Stimulated activated CD4-positive, alpha-beta T cell treated with anti-CD3 and anti-CD28 coated beads, TNF-alpha, amount 100 ng/mL, for 48 hours (primary cell): ENCODE results near the gene CATSPERB.
"Not testable (repeated sequence)": the region's sequence is repeated elsewhere in the genome, so short reads cannot be mapped to it uniquely, and the experiment has no call there.

Experiments
- DNase-seq, 3 donors: peaks; one replicate each; pipeline ENCODE4 v3.0.0-alpha.2; 2020; ENCODE audit warnings: low read depth in 3 of 3

CATSPERB gene

DNA sequence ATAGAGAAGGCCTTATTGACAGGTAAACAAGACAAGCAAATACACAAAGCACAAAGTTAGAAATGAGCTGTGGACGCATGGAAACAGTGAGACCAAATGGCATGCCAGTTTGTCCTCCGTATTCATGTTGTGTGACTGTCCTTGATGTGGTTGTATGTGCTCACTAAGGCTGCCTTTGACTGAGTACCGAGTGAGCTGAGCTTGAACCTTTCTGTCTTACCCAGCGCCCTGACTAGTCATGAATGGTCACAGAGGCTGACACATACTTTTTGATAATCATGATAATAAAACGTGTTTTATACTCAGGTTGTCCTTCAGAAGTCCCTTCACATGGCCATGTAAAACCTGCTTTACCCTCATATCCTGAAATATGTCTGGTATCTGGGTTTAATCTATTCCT, 553 bp upstream of the CATSPERB start:
- no peak for DNase-seq

DNA sequence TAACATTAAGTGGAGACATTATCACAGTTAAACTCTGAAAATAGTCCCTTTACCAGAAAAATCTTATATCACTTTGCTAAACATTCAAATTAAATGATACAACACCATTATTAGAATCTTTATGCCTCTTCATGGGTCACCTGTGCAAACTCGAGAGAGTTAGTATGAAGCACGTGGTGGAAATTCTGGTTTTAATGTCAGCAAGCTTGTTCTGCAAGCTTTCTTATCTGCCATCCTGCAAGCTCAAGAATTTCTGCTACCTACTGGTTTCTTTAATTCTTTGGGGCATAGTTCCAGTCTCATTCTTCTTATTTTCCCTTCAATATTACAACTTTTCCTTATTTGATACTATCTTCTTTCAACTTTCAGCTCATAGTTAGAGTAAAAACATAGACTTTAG, 868 bp downstream of the CATSPERB start:
- DNase-seq: no peak

DNA sequence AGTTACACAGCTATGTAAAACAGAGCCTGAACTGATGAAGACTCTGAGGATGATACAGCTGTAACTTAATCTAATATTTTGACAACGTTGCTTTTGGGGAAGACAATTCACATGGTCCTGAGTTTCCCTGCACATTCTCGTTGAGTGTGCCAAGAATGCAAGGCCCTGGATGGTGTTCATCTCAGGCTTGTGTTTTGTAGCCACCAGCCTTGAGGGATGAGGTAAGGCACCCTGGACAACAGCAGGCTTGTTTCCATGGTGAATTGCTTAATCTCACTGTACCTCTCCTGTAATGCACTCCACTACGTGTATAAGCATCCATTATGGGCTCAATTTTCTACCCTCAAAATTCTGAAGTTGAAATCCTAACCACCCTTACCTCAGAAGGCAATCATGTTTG, 2.1 kb downstream of the CATSPERB start:
- DNase-seq: no peak

DNA sequence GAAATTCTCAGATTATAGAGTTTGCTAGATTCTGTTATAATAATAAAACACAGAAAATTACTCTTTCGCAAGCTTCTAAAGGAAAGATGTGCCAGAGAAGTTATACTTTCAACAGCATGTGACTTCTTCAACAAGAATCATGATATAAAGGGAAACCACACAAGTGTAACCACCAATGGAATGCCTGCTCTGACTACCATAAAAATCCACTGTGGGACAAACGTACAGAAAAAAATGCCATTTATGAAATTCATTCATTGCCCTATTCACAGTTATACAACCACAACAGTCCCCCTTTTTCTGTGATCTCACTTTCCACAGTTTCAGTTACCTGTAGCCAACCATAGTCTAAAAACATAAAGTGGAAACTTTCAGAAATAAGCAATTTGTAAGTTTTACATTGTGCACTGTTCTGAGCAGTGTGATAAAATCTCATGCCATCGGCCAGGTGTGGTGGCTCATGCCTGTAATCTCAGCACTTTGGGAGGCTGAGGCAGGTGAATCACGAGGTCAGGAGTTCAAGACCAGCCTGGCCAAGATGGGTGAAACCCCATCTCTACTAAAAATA, 3.2 kb downstream of the CATSPERB start:
- no peak for DNase-seq

DNA sequence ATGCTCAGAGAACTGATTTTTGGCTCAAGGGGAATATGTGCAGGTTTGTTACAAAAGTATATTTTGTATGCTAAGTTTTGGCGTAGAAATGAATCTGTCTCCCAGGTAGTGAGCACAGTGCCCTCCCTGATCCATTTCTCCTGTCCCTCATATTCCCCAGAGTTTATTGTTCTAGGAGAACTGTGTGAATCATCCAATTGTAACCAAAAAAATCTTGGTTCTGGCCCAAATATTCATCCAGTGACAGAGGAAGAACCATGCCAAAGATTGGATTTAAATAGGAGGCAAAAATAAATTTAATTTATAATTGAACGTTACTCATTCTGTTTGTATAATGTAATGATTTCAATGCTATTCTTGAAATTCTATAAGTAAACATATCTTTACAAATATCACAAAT, 4.8 kb downstream of the CATSPERB start:
- DNase-seq: no peak

GRCh38 chr14:91723501-91723900, 8.4 kb downstream of the CATSPERB start:
- DNase-seq: no peak

GRCh38 chr14:91722386-91722785, 9.5 kb downstream of the CATSPERB start:
- no peak for DNase-seq

DNA sequence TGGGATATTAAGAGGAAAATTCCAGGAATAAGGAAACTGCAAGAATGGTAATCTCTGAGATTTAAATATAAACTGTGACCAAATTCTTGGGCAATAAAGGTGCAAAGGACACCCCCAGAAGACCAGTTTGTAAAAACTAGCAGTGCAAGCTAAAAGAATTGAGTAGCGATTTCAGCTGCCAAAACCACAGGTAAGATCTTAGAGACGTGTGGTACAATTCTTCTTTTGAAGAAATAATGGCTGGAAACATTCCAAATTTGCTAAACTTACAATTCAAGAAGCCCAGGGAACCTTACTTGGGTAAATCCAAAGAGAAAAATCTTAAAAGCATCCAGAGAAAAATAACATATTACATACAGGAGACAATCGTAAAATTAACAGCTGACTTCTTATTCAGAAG, 12.0 kb downstream of the CATSPERB start:
- DNase-seq: no peak

- no peak for DNase-seq
Measured at GRCh38 chr14:91716999-91717398, 14.9 kb downstream of the CATSPERB start.

- peak in 1 of 3 donors; percentile 15 for DNase-seq
Measured at GRCh38 chr14:91714805-91715204, 17.1 kb downstream of the CATSPERB start.

DNA sequence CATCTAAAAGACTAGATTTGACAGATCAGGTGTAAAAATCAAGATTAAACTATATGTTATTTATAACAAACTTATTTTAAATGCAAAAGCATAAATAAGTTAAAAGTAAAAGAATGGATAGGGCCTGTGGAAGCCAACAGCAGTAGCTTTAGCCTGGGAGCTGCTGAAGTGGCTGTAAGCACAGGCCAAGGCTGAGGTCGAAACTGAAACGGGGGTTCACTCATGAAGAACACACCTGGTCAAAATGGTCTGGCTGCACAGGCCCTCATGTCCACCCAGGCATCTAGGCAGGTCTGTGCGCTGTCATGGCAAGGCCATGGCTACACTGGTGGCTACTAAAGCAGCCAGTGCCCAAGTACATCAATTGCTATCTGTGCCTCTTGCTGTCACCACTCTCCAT, 23.1 kb downstream of the CATSPERB start:
- DNase-seq: no peak

GRCh38 chr14:91706996-91707395, 24.9 kb downstream of the CATSPERB start:
- DNase-seq: no peak

DNA sequence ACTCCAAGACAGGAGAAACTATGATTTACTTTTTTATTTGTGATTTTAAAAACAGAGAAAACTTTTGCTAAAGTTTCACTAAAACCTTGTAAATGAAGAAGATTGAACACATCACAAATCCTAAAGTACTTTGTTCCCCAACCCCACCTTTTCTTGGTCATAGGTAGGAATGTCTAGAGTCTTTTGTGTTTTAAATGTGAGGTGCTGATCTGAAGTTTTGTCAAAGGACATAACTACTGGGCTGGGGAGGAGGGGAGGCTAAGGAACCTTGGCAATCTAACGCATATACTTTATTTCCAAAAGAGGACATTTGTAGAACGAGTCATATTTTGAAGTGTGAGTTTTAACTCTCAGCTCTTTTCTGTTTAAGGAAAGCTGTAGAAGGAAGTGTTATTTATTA, 37.2 kb downstream of the CATSPERB start:
- no peak for DNase-seq

DNA sequence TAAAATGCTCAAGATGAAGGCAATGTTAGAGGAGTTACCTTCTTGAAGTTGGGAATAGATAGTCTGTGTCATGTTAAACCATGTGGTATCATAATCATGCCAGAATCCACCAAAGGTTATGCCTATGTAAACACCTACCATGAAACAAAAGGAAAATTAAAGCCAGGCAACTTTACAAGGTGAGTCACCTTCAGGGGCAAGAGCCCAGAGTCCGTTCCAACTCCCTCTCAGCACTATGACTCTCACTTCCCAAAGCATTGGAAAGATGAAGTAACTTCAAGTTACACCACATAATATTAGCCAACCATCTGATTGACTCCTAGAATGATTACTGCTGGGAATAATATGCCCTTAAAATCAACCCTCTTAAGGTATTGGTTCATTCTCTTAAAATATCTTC, 38.5 kb downstream of the CATSPERB start:
- DNase-seq: no peak

DNA sequence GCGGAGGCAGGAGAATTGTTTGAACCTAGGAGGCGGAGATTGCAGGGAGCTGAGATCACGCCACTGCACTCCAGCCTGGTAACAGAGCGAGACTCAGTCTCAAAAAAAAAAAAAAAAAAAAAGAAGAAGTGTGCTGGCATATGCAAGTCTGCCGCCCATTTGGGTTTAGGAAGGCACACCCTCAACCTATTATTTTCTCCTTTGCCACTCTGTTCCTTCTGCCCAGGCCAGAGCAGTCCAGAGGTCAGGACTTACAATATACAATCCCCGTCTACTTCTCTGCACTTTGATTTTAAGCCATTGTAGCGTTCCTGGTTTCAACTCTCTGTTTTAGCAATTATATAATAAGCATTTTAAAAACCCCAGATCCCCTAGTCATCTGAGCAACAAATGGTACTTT, 39.8 kb downstream of the CATSPERB start:
- no peak for DNase-seq

GRCh38 chr14:91689608-91690007, 42.3 kb downstream of the CATSPERB start:
- DNase-seq: no peak

GRCh38 chr14:91687436-91687835, 44.5 kb downstream of the CATSPERB start:
- DNase-seq: not testable (repeated sequence)

GRCh38 chr14:91685600-91685999, 46.3 kb downstream of the CATSPERB start:
- DNase-seq: no peak

DNA sequence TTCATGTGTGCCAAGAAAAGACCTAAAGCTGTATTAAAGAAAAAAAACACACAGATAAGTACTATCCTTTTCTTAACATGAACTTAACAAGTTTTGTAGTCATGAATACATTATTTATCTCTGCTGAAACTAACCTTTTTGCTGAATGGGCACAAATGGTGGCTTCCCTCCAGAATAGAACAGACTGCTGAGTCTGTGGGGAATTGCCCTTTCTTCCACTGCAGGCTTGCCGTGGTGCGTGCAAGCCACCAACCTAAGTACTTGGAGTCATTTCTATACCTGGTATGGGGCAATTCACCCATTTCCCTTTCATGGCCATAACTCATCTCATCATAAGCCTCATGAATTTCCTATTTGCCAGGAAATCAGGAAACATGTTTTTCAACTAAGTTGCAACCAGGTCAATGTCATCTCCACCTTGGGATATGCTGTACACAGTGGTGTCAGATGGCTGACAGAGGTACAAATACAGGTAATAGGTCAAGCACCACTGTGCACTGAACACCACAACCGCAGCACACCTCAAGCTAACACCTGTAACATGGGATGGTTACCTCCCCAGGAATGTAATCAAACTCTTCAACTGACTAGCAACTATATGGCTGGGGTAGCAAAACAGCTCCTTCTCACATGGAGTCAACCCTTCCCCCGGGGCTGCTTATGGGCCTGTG, 49.9 kb downstream of the CATSPERB start:
- DNase-seq: peak in 1 of 3 donors; percentile 6

GRCh38 chr14:91681118-91681517, 50.8 kb downstream of the CATSPERB start:
- no peak for DNase-seq

- DNase-seq: no peak
Measured at GRCh38 chr14:91679273-91679672, 52.6 kb downstream of the CATSPERB start.

DNA sequence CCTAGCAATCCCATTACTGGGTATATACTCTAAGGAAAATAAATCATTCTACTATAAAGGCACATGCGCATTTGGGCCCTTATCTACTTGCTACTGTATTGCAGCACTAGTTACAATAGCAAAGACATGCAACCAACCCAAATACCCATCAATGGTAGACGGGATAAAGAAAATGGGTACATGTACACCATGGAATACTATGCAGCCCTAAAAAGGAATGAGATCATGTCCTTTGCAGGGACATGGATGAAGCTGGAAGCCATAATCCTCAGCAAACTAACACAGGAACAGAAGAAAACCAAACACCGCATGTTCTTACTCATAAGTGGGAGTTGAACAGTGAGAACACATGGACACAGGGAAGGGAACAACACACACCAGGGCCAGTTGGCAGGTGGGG, 54.2 kb downstream of the CATSPERB start:
- DNase-seq: not testable (repeated sequence)

DNA sequence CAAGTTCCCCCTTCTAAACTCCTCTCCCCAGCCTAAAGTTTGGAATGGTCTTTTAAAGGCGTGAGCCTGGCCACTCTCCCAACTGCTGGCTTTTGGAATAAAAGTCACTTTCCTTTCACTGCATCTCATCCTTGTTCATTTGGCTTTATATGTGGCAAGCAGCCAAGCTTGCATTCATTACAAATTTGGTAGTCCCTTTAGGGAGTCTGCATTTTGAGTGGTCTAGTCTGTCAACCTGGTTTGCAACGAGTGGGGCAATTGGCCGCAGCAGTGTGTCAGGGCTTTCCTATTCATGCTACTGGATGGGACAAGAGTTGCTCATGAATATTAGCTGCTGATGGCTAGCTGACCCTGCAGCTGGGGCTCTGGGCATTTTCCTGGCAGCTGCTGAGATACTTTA, 57.0 kb downstream of the CATSPERB start:
- no peak for DNase-seq

DNA sequence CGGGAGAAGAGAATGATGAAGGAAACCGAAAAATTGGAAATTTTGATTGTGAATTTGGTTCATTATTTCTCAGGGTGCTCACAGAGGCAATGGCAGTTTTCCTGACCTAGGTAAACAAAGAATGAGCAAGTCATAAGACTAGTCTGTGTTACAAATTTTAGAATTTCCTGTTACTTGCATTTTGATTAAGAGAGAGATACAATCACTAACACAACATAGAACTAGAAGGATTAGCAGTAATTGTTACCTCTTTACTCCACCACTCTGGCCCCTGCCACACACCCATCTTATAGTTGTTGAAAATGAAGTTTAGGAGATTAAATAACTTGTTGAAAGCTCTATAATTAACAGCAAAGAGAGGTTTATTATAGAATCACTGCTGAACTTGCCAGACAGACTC, 62.0 kb downstream of the CATSPERB start:
- no peak for DNase-seq
